Right lobe of liver (tissue), 6 donors: ENCODE data around the gene PCK2. TPM values are rescaled to one million over a fixed set of nuclear protein-coding genes. Genes with fewer than 3 reads are reported as not detected.
A peak's percentile ranks its signal among the peaks of the same experiment; 100 is the strongest.

Source experiments
- ATAC-seq, 4 donors: fragments of 200-7000 bp; cut with Tn5 transposase; one replicate each; pipeline ENCODE4 v1.9.1; 2020; ENCODE audit warnings: mild to moderate bottlenecking in 4 of 4, moderate library complexity in 4 of 4
- DNase-seq, 3 donors: peaks; one replicate each; pipeline ENCODE4 v3.0.0-alpha.2; 2020
- H3K27ac ChIP-seq, 3 donors: fragments of 200-600 bp; one replicate each; pipeline ENCODE4 v1.8.0; 2022
- H3K27me3 ChIP-seq, 2 donors: fragments of 200-600 bp; one replicate each; pipeline ENCODE4 v1.8.0; 2022
- H3K36me3 ChIP-seq, 4 donors: fragments of 200-600 bp; sonication (generic) in 1 of 4; one replicate each; pipeline versions ENCODE4 v1.5.1 to v1.8.0; 2017 to 2022; ENCODE audit warnings: control low read depth in 1 of 4
- H3K4me1 ChIP-seq, 4 donors: fragments of 200-600 bp; sonication (generic) in 1 of 4; one replicate each; pipeline versions ENCODE4 v1.5.1 to v1.8.0; 2017 to 2022; ENCODE audit warnings: control low read depth in 1 of 4
- H3K4me3 ChIP-seq, 3 donors: fragments of 200-600 bp; one replicate each; pipeline ENCODE4 v1.8.0; 2022
- H3K9me3 ChIP-seq, 4 donors: fragments of 200-600 bp; sonication (generic) in 1 of 4; one replicate each; pipeline versions ENCODE4 v1.5.1 to v1.8.0; 2017 to 2022; ENCODE audit warnings: control low read depth in 1 of 4
- CTCF ChIP-seq, 4 donors: fragments of 200-600 bp in 3 of 4; fragments of 450-650 bp in 1 of 4; IDR thresholded peaks; one replicate each; pipeline versions ENCODE4 v1.5.1 to v1.8.0; 2016 to 2022; ENCODE audit warnings: antibody characterized with exemption in 4 of 4, mild to moderate bottlenecking in 2 of 4
- POLR2A ChIP-seq: fragments of 450-650 bp; IDR thresholded peaks from one replicate; pipeline ENCODE4 v1.6.1; 2017; ENCODE audit warnings: antibody characterized with exemption, mild to moderate bottlenecking
- WGBS: methylation state at CpG from one replicate; pipeline ENCODE4 v1.1.6; 2018; ENCODE audit warnings: low coverage, low lambda C conversion rate; ENCODE audit not compliant: insufficient coverage; ENCODE audit errors: missing lambda C conversion rate; 5-methylcytosine and 5-hydroxymethylcytosine counted together
- intact Hi-C, 2 donors: fragments of 100-400 bp; cut with DNase I; formaldehyde crosslinking; loops; one replicate each; pipeline versions ENCODE4 v1.11.2 to v1.14.1; 2022
- total RNA-seq, 6 experiments: library from RNA; depleted of rRNA in 2 of 6; stranded (reverse); fragments of >200 nt in 2 of 6; fragmentation: NEBNext Ultra II Directional in 3 of 6; extraction: Animal tissue kit (Norgen Biotek cat#: 25700) in 3 of 6; gene quantifications; one replicate each; pipeline versions ENCODE4 v1.1.0 to v1.2.4, GENCODE V29; 2016 to 2023
- donor health status: DM: no; HTN: yes; CAD: no.
- donor health status: DM: no; HTN: no; CAD: no.
- donor health status: DM: no; HTN: no; CAD: no.
- donor health status: DM: no; HTN: yes; CAD: no.
- donor health status: DM: no; HTN: yes; CAD: no.

The PCK2 gene
- total RNA-seq, 6 experiments from 2014 or later: 124 to 615 (median 240) TPM

- DNase-seq (peak in 1 of 3 donors; percentile 33), ATAC-seq (no peak)
- H3K27me3 ChIP-seq: no peaks in the 10 kb centered on the region
- no peaks in the 10 kb centered on the region for H3K9me3 ChIP-seq
- H3K4me3 ChIP-seq: peak overlapping the region in 1 of 3 donors; percentile 62
- H3K27ac ChIP-seq: no peak overlapping the region
- H3K4me1 ChIP-seq: peaks cover 0 to 23% (median 2%) of the 10 kb centered on the region in 4 donors
- no peak for TF ChIP-seq POLR2A
- no peak for TF ChIP-seq CTCF (IDR thresholded peaks at IDR 0.05)
- no peaks in the 10 kb centered on the region for H3K36me3 ChIP-seq
- intact Hi-C loops: no loop called here
- WGBS: 45% methylated on average over 7 of the region's 20 CpGs
These were observed 41.2 kb upstream of the PCK2 start for GRCh38 chr14:24052656-24053547.

GRCh38 chr14:24053548-24054323, 40.4 kb upstream of the PCK2 start:
- Histone ChIP-seq H3K27ac (no peak overlapping the region), H3K36me3 (no peaks in the 10 kb centered on the region), H3K4me1 (peaks cover 0 to 26% (median 4%) of the 10 kb centered on the region in 4 donors), H3K4me3 (no peak overlapping the region), H3K9me3 (no peaks in the 10 kb centered on the region), H3K27me3 (no peaks in the 10 kb centered on the region)
- no peak for TF ChIP-seq POLR2A
- TF ChIP-seq CTCF (IDR thresholded peaks at IDR 0.05): no peak
- DNase-seq: peak in 1 of 3 donors; percentile 44
- intact Hi-C loops: no loop called here
- WGBS: 69% methylated on average over 8 of the region's 10 CpGs
- ATAC-seq: no peak

GRCh38 chr14:24054324-24054641, 39.8 kb upstream of the PCK2 start:
- ATAC-seq (no peak), DNase-seq (no peak)
- TF ChIP-seq POLR2A (no peak), CTCF (IDR thresholded peaks at IDR 0.05) (no peak)
- Histone ChIP-seq H3K36me3 (no peaks in the 10 kb centered on the region), H3K27ac (no peak overlapping the region), H3K9me3 (no peaks in the 10 kb centered on the region), H3K4me1 (peaks cover 0 to 26% (median 5%) of the 10 kb centered on the region in 4 donors), H3K4me3 (no peak overlapping the region), H3K27me3 (no peaks in the 10 kb centered on the region)
- 80% methylated on average over 5 of the region's 6 CpGs for WGBS
- intact Hi-C loops: no loop called here

GRCh38 chr14:24054646-24055045, 39.5 kb upstream of the PCK2 start:
- ATAC-seq (no peak), DNase-seq (no peak)
- intact Hi-C loops: loop anchor here (5.0 kb wide), 1 partner anchor 38 kb away; the partner anchor contains the start of gene PCK2 (in 2 of the 2)
- no peaks in the 10 kb centered on the region for H3K27me3 ChIP-seq
- TF ChIP-seq POLR2A: no peak
- TF ChIP-seq CTCF (IDR thresholded peaks at IDR 0.05): no peak
- no peaks in the 10 kb centered on the region for H3K9me3 ChIP-seq
- peaks cover 0 to 26% (median 5%) of the 10 kb centered on the region in 4 donors for H3K4me1 ChIP-seq
- H3K27ac ChIP-seq: no peak overlapping the region
- 75% methylated on average over 2 of the region's 9 CpGs for WGBS
- H3K36me3 ChIP-seq: no peaks in the 10 kb centered on the region
- H3K4me3 ChIP-seq: no peak overlapping the region
